ENCODE measurements around the gene IRGQ. TPM values are rescaled to one million over a fixed set of nuclear protein-coding genes. Genes with fewer than 3 reads are reported as not detected.
A peak's percentile ranks its signal among the peaks of the same experiment; 100 is the strongest.
"Not testable (repeated sequence)": the region's sequence is repeated elsewhere in the genome, so short reads cannot be mapped to it uniquely, and the experiment has no call there.

The IRGQ gene
- polyA plus RNA-seq, 3 donors, result 2.5 to 4.3 (median 3.4) TPM

- 60 to 85% (median 61%) methylated on average over 23 to 28 of the region's 28 CpGs for WGBS, 3 donors
- no peak overlapping the region for H3K27ac ChIP-seq (ENCODE audit: low read depth, low read length)
These were observed 11.6 kb upstream of the IRGQ start for GRCh38 chr19:43607238-43608205.

DNA sequence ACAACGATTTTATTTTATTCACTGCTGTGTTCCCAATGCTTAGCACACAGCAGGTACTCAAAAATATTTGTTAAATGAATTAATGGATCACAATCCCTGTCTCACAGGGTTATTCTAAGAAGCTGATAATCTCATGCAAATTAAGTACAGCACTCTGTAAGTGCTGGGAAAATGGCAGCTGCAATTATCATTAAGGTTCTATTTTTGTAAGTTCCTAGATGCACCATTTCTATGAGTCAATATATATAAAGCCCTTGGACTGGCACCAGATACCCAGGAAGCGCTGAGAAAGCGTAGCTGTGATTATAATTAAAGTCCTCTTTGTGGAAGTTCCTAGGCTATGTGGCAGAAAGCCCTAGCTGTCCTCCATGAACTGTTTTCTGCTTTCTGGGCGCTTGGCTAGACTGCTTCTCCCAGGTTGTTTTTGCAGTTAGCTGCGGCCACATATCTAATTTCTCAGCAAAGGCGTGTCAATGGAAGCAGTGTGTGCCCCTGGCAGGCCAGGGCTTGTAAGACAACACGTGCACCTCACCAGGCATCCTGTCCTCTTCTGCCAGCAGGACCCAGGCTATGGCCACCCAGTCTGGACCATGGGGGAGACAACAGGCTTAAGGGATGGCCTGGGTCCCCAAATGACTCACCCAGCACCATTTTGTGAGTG lies 10.8 kb upstream of the IRGQ start:
- WGBS, 3 donors, result 52 to 90% (median 89%) methylated on average over 7 of the region's 7 CpGs

GRCh38 chr19:43605875-43606568 lies 10.1 kb upstream of the IRGQ start:
- H3K27ac ChIP-seq (ENCODE audit: low read depth, low read length), result no peak overlapping the region
- WGBS, 3 donors, result 51 to 90% (median 84%) methylated on average over 7 of the region's 7 CpGs

More for the DNA sequence above, 10.8 kb upstream of the IRGQ start:
- no peak overlapping the region for H3K27ac ChIP-seq (ENCODE audit: low read depth, low read length)

DNA sequence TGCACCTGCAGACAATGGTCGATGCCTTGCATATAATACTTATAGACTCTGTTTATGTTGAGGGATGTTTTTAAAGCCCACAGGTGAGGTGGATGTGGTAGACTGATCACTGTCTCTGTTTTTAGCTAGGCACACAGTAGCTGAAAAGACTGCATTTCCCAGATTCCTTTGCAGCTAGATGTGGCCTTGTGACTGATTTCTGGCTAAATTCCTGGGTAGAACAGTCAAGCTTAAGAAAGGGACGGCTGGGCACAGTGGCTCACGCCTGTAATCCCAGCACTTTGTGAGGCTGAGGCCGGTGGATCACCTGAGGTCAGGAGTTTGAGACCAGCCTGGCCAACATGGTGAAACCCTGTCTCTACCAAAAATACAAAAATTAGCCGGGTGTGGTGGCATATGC lies 4.4 kb upstream of the IRGQ start:
- H3K27ac ChIP-seq (ENCODE audit: low read depth, low read length), result not testable (repeated sequence)
- 64 to 85% (median 85%) methylated on average over 5 of the region's 5 CpGs for WGBS, 3 donors

DNA sequence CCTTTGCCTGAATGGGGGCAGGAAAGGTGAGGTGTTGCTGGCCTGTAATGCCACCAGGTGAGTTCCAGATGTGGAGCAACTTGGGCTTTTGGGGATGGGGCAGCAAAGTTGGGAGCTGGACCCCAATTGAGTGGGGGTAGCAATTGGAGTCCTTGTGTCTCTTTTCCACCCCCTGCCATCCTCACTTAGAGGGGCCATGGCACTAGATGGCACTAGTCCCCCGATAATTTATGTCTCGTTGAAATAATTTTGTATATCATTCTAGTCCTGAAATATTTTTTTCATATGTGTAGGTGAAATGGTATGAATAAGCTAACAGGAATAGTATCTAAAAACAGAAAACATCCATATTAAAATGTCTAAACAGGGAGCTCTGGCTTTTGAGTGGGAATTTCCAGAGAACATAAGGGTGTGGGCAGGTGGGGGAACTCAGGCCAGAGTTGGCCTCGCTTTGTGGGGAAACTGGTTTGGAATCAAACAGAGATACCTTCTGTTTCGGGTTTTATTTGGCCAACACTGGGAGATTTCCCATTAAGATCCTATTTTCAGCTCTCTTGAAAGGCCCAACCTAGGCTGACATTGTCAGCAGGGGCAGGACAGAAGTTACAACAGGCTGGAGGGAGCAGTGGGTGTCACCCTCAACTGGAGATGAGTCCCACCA lies 3.8 kb upstream of the IRGQ start:
- H3K27ac ChIP-seq (ENCODE audit: low read depth, low read length), result no peak overlapping the region
- WGBS, 3 donors, result 76 to 91% (median 88%) methylated on average over 4 of the region's 4 CpGs

DNA sequence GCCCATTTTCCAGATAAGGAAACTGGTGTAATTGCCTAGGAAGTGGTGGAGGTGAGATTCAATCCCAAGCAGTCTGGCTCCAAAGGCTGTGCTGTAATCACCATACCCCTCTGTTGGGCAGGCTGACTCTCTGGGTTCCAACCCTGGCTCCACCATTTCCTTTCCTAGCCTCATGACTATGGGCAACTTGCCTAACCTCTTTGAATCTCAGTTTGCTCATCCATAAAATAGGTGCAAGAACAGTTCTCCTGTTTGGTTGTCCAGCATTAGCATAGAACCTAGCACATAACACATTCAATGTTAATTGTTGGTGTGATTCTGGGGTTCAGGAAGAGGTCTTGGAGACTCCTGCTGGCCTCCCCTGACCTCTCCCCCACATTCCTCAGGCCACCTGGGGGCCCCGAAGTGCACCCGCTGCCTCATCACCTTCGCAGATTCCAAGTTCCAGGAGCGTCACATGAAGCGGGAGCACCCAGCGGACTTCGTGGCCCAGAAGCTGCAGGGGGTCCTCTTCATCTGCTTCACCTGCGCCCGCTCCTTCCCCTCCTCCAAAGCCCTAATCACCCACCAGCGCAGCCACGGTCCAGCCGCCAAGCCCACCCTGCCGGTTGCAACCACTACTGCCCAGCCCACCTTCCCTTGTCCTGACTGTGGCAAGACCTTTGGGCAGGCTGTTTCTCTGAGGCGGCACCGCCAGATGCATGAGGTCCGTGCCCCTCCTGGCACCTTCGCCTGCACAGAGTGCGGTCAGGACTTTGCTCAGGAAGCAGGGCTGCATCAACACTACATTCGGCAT lies 2.7 kb upstream of the IRGQ start:
- 91 to 95% (median 91%) methylated on average over 16 to 19 of the region's 19 CpGs for WGBS, 3 donors
- no peak overlapping the region for H3K27ac ChIP-seq (ENCODE audit: low read depth, low read length)

DNA sequence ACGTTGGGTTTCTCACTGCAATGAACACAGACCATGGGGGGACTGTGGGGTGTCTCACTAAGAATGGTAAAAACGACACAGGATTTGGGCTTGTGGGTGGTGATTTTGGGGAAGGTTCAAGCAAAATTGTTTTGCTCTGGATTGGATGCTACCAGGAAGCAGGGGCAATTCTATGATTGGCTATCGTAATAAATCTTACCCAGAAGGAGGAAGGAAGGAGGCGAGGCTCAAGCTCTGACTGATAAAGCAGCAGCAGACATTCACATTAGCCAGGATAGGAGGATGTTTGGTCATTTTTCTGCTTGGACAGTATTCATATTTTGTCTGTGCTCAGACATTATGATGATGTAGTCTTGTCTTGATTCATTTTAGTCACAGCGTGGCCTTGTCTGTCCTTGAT lies 1.9 kb upstream of the IRGQ start:
- WGBS, 3 donors, result 33 to 47% (median 38%) methylated on average over 5 of the region's 5 CpGs
- no peak overlapping the region for H3K27ac ChIP-seq (ENCODE audit: low read depth, low read length)

GRCh38 chr19:43596842-43597461 lies 1.0 kb upstream of the IRGQ start:
- H3K27ac ChIP-seq (ENCODE audit: low read depth, low read length), result peak overlapping the region; percentile 85
- WGBS, 3 donors, result 22 to 23% (median 22%) methylated on average over 7 of the region's 7 CpGs

DNA sequence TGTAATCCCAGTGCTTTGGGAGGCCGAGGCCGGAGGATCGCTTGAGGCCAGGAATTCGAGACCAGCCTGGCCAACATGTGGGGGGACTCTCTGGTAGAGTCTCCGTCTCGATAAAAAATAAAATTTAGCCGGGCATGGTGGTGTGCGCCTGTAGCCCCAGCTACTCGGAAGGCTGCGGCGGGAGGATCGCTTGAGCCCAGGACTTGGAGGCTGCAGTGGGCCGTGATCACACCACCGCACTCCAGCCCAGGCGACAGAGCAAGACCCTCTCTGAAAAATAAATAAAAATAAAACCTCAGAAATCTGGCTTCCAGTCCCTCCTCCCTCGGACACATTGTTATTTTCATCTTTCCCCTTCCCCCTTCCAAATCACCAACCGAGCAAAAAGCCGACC lies 332 bp downstream of the IRGQ start:
- 1 to 4% (median 1%) methylated on average over 18 of the region's 18 CpGs for WGBS, 3 donors
- no peak overlapping the region for H3K27ac ChIP-seq (ENCODE audit: low read depth, low read length)

- WGBS, 3 donors, result 1 to 2% (median 1%) methylated on average over 60 to 64 of the region's 64 CpGs
These were observed 977 bp downstream of the IRGQ start for GRCh38 chr19:43594710-43595604.

DNA sequence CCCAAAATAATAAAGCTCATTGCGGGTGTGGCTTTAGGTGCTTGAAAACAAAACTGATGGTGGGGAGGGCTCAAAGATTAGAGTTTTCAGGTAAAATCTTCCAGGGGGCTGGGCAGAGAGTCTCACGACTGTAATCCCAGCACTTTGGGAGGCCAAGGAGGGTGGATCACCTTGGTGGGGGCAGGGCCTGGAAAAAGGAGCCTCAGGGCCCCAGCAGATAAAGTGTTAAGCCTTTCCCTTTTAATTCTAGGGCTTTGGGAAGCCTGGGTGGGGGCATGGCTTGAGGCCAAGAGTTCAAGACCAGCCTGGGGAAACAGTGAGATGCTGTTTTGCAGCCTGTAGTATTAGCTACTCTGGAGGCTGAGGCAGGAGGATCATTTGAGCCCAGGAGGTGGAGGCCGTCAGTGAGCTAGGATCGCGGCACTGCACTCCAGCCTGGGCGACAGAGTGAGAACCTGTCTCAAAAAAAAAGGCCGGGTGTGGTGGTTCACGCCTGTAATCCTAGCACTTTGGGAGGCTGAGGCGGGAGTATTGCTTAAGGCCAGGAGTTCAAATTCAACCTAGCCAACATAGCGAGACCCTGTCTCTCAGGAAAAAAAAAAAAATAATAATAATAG lies 1.7 kb downstream of the IRGQ start:
- WGBS, 3 donors, result 86 to 92% (median 92%) methylated on average over 10 of the region's 10 CpGs
- H3K27ac ChIP-seq (ENCODE audit: low read depth, low read length), result no peak overlapping the region

More at GRCh38 chr19:43594710-43595604, 977 bp downstream of the IRGQ start:
- H3K27ac ChIP-seq (ENCODE audit: low read depth, low read length), result no peak overlapping the region

- 95 to 97% (median 96%) methylated on average over 33 to 37 of the region's 37 CpGs for WGBS, 3 donors
- no peak overlapping the region for H3K27ac ChIP-seq (ENCODE audit: low read depth, low read length)
These were observed 3.1 kb downstream of the IRGQ start for GRCh38 chr19:43592800-43593350.

DNA sequence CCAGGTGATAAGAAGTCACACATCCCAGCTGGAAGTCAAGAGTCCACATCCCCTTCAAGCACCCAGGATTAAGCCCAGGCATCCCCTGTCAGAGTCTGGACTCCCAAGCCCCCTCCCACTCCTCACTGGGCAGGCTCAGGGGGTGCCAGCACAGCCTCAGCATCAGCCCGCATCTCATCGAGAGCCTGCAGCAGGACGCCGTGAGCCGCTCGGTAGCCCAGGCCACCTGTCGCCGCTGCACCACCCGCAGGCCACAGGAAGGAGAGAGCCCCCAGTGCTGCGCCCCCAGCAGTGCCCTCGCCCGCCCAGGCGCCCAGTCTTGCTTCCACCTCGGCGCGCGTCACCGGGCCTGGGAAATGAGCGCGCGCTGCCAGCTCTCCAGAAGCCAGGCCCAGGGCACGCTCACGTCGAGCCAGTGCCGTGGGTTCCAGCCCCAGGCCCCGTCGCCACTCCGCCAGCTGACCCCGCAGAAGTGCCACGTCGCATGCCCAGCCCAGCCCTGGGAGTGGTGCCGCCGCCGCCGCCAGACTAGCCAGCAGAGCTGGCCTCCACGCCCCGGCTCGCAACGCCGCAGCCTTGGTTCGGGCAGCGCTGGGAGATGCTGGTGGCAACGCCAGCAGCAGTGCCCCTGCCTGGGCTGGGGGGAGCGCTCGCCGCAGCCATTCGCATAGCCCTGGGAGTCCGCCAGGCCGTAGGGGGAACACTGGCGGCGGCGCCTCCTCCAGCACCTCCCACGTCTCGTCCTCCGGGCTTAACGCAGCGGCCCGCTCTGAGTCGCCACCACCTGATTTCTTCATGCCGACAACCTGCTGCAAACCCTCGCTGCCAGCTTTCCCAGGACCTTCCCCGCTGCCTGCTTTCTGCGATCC lies 3.8 kb downstream of the IRGQ start:
- no peak overlapping the region for H3K27ac ChIP-seq (ENCODE audit: low read depth, low read length)
- 95 to 97% (median 95%) methylated on average over 52 to 63 of the region's 63 CpGs for WGBS, 3 donors

- WGBS, 3 donors, result 70 to 84% (median 70%) methylated on average over 6 of the region's 6 CpGs
- H3K27ac ChIP-seq (ENCODE audit: low read depth, low read length), result no peak overlapping the region
These were observed 6.3 kb downstream of the IRGQ start for GRCh38 chr19:43589678-43590077.

DNA sequence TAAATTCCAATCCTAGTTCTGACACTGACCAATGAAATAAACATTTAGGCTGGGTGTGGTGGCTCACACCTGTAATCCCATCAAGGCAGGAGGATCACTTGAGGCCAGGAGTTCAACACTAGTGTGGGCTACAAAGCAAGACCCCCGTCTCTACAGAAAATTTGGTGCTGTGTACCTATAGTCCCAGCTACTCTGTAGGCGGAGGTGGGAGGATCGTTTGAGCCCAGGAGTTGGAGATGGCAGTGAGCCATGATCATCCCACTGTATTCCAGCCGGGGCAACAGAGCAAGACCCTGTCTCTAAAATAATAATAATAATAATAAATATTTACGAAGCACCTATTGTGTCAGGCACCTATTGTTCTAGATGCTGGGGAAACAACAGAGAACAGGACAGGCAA lies 6.7 kb downstream of the IRGQ start:
- H3K27ac ChIP-seq (ENCODE audit: low read depth, low read length), result no peak overlapping the region
- WGBS, 3 donors, result 87 to 89% (median 88%) methylated on average over 5 of the region's 5 CpGs
